Epidermal melanocyte (primary cell): ENCODE data around the gene UPK3A.

Experiments used
- DNase-seq: peaks from one replicate; pipeline ENCODE4 v3.0.0; 2011; ENCODE audit warnings: low spot score; ENCODE audit not compliant: insufficient read length

UPK3A gene

GRCh38 chr22:45284705-45285262 lies at the start of gene UPK3A:
UPK3A (plus strand) TSS chr22:45284949; CDS start chr22:45285014, 65 bp downstream.
- DNase-seq = no peak

GRCh38 chr22:45235101-45235777 lies 49.5 kb upstream of the UPK3A start:
- DNase-seq = no peak

GRCh38 chr22:45235851-45236342 lies 48.9 kb upstream of the UPK3A start:
- DNase-seq = no peak

GRCh38 chr22:45237065-45237990 lies 47.4 kb upstream of the UPK3A start:
- DNase-seq = no peak

- no peak for DNase-seq
These were observed 46.4 kb upstream of the UPK3A start for GRCh38 chr22:45238076-45238956.

GRCh38 chr22:45238957-45239680 lies 45.6 kb upstream of the UPK3A start:
- no peak for DNase-seq

GRCh38 chr22:45239681-45240051 lies 45.1 kb upstream of the UPK3A start:
- DNase-seq = no peak

- no peak for DNase-seq
These were observed 44.5 kb upstream of the UPK3A start for GRCh38 chr22:45240104-45240809.

- DNase-seq = peak; percentile 88
These were observed 43.7 kb upstream of the UPK3A start, which contains the start of gene KIAA0930 for GRCh38 chr22:45240810-45241631. KIAA0930 (minus strand) TSS chr22:45240894; CDS start chr22:45240703, 191 bp downstream.

GRCh38 chr22:45242778-45243191 lies 42.0 kb upstream of the UPK3A start:
- peak; percentile 58 for DNase-seq

- DNase-seq = no peak
These were observed 39.8 kb upstream of the UPK3A start for GRCh38 chr22:45244916-45245315.

- peak; percentile 87 for DNase-seq
These were observed 38.4 kb upstream of the UPK3A start for GRCh38 chr22:45246060-45246985.

GRCh38 chr22:45248832-45249561 lies 35.8 kb upstream of the UPK3A start:
- DNase-seq = peak; percentile 11

- DNase-seq = no peak
These were observed 32.9 kb upstream of the UPK3A start for GRCh38 chr22:45251825-45252224.

GRCh38 chr22:45253039-45253641 lies 31.6 kb upstream of the UPK3A start:
- DNase-seq = no peak

GRCh38 chr22:45254388-45254787 lies 30.4 kb upstream of the UPK3A start:
- no peak for DNase-seq
